Prostate gland (tissue), 2 donors: Measurements from ENCODE around the gene CCDC69.

Source experiments
- POLR2A ChIP-seq: fragments of 450-650 bp; IDR thresholded peaks from one replicate; pipeline ENCODE4 v1.6.1; 2016; ENCODE audit warnings: antibody characterized with exemption, mild to moderate bottlenecking
- TF ChIP-seq, protein P1 (sequence below), 4 experiments: fragments of 200-600 bp in 2 of 4; fragments of 450-650 bp in 2 of 4; sonication (generic) in 2 of 4; IDR thresholded peaks; 1 replicate in 3 of 4; 2 replicates in 1 of 4; pipeline ENCODE4 v1.5.1; 2016 to 2019; ENCODE audit warnings: antibody characterized with exemption in 4 of 4, mild to moderate bottlenecking in 2 of 4, moderate library complexity in 2 of 4

DNA sequence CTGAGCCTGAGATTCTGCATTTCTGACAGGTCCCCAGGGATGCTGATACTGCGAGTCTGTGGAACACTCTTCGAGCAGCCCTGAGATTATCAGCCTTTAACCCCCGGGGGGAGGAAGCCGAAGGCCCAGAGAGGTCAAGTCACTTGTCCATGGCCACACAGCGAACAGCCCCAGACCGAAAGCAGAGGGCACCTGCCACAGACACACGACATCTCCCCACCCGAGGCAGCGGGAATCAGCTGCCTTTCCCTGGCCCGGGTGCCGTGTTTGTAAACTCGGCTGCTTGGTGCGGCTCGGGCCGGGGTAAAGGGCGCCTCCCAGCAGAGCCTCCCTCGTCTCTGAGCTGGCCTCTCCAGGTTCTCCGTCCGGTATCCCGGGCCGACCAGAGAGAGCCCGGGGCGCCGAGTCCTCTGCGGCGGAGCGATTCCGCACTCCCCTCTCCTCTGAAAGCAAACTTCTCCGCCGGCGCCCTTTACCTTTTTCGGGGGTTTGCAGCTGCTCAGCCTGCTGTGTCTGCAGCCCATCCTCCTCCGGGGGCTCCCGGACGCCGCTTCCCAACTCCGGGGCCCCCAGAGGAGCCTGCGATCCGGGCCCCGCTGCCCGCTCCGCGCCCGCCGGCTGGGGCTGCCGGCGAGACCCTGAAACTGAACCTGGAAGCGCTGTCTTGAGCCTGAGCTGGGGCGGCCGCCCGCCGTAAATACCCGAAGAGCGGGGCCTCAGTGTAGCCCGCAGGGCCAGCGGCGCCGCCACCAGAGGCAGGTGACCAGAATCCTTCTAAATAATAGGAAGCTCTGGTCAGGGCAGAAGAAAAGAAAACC, at the start of gene CCDC69:
- TF ChIP-seq, protein P1, sequence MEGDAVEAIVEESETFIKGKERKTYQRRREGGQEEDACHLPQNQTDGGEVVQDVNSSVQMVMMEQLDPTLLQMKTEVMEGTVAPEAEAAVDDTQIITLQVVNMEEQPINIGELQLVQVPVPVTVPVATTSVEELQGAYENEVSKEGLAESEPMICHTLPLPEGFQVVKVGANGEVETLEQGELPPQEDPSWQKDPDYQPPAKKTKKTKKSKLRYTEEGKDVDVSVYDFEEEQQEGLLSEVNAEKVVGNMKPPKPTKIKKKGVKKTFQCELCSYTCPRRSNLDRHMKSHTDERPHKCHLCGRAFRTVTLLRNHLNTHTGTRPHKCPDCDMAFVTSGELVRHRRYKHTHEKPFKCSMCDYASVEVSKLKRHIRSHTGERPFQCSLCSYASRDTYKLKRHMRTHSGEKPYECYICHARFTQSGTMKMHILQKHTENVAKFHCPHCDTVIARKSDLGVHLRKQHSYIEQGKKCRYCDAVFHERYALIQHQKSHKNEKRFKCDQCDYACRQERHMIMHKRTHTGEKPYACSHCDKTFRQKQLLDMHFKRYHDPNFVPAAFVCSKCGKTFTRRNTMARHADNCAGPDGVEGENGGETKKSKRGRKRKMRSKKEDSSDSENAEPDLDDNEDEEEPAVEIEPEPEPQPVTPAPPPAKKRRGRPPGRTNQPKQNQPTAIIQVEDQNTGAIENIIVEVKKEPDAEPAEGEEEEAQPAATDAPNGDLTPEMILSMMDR (IDR thresholded peaks at IDR 0.05), result peak in 1 of 4 experiments; percentile 41
- TF ChIP-seq POLR2A, result peak; percentile 80
